Right kidney (tissue), 1 donor: ENCODE data around the gene FGR.
"Not testable (repeated sequence)": the region's sequence is repeated elsewhere in the genome, so short reads cannot be mapped to it uniquely, and the experiment has no call there.

ENCODE experiments used
- DNase-seq: peaks from one replicate; pipeline ENCODE4 v3.0.0-alpha.2; 2016

FGR gene

GRCh38 chr1:27660300-27660835 is 25.4 kb upstream of the FGR start:
- DNase-seq: no peak

- DNase-seq: peak; percentile 79
These were observed 24.7 kb upstream of the FGR start for GRCh38 chr1:27659497-27660299.

GRCh38 chr1:27658951-27659496 is 24.0 kb upstream of the FGR start:
- peak; percentile 29 for DNase-seq

- no peak for DNase-seq
These were observed 21.3 kb upstream of the FGR start for GRCh38 chr1:27656157-27656893.

- no peak for DNase-seq
These were observed 20.4 kb upstream of the FGR start for GRCh38 chr1:27655151-27655937.

- no peak for DNase-seq
These were observed 17.3 kb upstream of the FGR start for GRCh38 chr1:27652111-27652864.

- DNase-seq: no peak
These were observed 15.7 kb upstream of the FGR start for GRCh38 chr1:27650539-27651175.

- no peak for DNase-seq
These were observed 15.2 kb upstream of the FGR start for GRCh38 chr1:27650171-27650538.

GRCh38 chr1:27649306-27649635 is 14.3 kb upstream of the FGR start:
- DNase-seq: no peak

GRCh38 chr1:27648602-27649305 is 13.8 kb upstream of the FGR start:
- no peak for DNase-seq

GRCh38 chr1:27647328-27647727 is 12.3 kb upstream of the FGR start:
- no peak for DNase-seq

GRCh38 chr1:27646676-27647075 is 11.7 kb upstream of the FGR start:
- DNase-seq: no peak

- no peak for DNase-seq
These were observed 10.1 kb upstream of the FGR start for GRCh38 chr1:27645071-27645415.

GRCh38 chr1:27644369-27645070 is 9.5 kb upstream of the FGR start:
- DNase-seq: no peak

- no peak for DNase-seq
These were observed 8.8 kb upstream of the FGR start for GRCh38 chr1:27643600-27644368.

GRCh38 chr1:27640514-27640913 is 5.5 kb upstream of the FGR start:
- not testable (repeated sequence) for DNase-seq

- no peak for DNase-seq
These were observed 3.8 kb upstream of the FGR start for GRCh38 chr1:27638805-27639204.

GRCh38 chr1:27638047-27638734 is 3.2 kb upstream of the FGR start:
- no peak for DNase-seq
